Choroid plexus epithelial cell (primary cell): ENCODE data around the gene SUSD3.

Experiments used
- DNase-seq: peaks from one replicate; pipeline ENCODE4 v3.0.0-alpha.2; 2010; ENCODE audit warnings: low read depth
- H3K4me3 ChIP-seq: 2 replicates; pipeline ENCODE4 v1.5.1; 2011; ENCODE audit warnings: low read depth, mild to moderate bottlenecking, control low read depth, low read length, moderate library complexity
- CTCF ChIP-seq: conservative IDR thresholded peaks from 2 replicates; pipeline ENCODE4 v1.5.1; 2011; ENCODE audit warnings: low read depth, mild to moderate bottlenecking, control low read depth, inconsistent platforms, low read length, moderate library complexity

SUSD3 gene

GRCh38 chr9:93036887-93037475 is 21.5 kb upstream of the SUSD3 start:
- H3K4me3 ChIP-seq: no peak overlapping the region

GRCh38 chr9:93037476-93037971 is 21.0 kb upstream of the SUSD3 start:
- H3K4me3 ChIP-seq: no peak overlapping the region
- DNase-seq: no peak
- TF ChIP-seq CTCF: no peak

More at GRCh38 chr9:93036887-93037475, 21.5 kb upstream of the SUSD3 start:
- peak; percentile 27 for TF ChIP-seq CTCF
- DNase-seq: no peak

- TF ChIP-seq CTCF: no peak
- no peak for DNase-seq
Measured at GRCh38 chr9:93038918-93039317, 19.6 kb upstream of the SUSD3 start.

GRCh38 chr9:93039456-93039855 is 19.0 kb upstream of the SUSD3 start:
- DNase-seq: no peak
- no peak overlapping the region for H3K4me3 ChIP-seq
- TF ChIP-seq CTCF: no peak

More at GRCh38 chr9:93038918-93039317, 19.6 kb upstream of the SUSD3 start:
- H3K4me3 ChIP-seq: no peak overlapping the region

- H3K4me3 ChIP-seq: no peak overlapping the region
- no peak for TF ChIP-seq CTCF
- DNase-seq: no peak
Measured at GRCh38 chr9:93039976-93040375, 18.5 kb upstream of the SUSD3 start.

GRCh38 chr9:93040409-93040808 is 18.1 kb upstream of the SUSD3 start:
- no peak for TF ChIP-seq CTCF
- no peak for DNase-seq
- H3K4me3 ChIP-seq: no peak overlapping the region
